ENCODE results near the gene TMF1.

TMF1 gene

DNA sequence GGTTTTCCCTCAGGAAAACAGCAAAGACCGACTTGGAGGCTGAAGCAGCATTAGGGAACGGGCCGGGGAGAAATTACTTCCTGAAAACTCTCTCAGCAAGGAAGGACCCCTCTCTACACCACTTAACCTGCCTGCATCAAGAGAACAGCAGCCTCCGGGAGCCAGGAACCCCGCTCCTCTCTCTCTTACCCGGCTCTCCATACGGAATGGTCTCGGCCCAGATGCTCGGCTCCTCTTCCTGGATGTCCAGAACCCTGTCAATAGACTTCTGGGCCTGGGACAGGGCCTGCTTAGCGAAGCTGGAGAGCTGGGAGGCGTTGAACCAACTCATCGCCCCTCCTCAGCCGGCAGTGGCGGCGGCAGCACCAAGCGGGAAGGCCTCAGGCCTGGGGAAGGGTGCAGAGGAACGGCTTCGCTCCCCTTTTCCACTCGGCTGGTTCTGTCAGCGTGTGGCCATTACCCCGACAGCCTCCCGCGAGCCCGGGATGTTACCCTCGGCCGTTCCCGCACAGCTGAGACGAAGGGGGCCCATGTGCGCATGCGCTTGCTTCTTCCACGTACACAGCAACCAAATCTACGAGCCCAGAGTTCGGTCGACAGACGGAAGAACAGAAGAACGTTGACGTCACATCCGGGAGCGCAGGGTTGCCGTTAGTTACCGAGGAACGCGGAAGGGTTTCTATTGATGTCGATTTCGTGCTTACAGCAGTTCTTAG, at the start of gene TMF1:
Gene TMF1, minus strand, starts transcription at position 578 of the 716 bp plus-strand sequence. Its CDS starts 247 bp downstream, at position 331.
- DNase-seq: peak; percentile 94

DNA sequence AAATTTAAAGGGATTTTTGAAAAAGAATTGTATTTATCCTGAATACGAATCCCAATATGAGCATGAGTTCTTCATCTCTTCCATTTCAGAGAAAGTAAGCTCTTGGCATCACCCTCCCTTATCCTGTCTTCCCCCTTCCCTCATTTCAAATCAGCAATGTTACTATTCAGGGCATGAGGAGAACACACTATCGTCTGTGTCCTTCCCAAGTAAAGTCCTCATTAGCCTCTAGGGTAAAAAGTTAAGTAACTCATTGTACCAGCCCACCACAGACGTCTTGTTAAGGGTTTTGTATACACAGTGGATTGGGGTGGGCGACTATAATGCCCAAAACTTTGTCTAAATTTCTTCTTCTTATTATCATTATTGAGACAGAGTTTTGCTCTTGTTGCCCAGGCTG, 47.4 kb upstream of the TMF1 start:
- no peak for DNase-seq

DNA sequence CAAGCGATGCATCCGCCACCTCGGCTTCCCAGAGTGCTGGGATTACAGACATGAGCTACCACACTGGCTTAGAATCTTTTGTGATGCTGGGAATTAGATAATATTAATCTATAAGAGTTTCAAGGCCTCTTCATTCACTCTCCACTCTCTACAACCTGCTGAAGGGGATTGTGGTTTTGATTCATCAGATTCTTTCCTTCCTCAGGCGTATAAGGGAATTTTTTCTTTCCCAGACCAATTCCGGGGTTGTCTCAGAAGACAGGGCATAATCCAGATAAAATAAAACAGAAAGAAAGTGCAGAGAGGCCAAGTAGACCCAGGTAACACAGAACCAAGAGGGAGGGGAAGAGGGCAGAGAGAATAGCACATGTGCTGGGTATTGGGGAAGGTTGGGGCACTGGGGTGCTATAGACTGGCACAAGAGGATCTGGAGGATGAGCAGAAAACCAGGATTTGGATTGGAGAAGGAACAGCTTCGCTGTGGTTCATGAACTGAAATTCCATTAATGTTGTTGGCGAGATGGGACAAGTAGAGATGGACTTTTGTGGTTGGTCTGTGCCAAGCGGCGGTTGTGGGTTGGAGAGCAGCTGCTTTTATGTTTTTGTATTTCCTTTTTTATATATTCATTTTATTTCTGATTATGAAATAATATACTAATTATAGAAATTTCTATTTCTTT, 45.4 kb upstream of the TMF1 start:
- DNase-seq: no peak

- DNase-seq: no peak
Measured at GRCh38 chr3:69096299-69096698, 44.2 kb upstream of the TMF1 start.

DNA sequence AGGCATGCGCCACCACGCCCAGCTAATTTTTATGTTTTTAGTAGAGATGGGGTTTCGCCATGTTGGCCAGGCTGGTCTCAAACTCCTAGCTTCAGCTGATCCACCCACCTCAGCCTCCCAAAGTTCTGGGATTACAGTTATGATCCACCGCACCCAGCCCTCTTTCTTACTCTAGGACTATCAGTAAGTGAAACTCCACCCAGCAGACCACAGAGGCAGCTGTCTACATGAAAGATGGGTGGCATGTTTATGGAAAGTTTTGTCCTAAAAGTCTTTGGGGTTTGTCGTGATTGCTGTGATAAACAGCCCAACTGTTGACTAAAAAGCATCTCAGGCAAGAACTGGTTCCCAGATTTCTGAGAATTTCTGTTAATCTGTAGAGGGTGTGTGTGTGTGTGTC, 43.5 kb upstream of the TMF1 start:
- DNase-seq: peak; percentile 32

DNA sequence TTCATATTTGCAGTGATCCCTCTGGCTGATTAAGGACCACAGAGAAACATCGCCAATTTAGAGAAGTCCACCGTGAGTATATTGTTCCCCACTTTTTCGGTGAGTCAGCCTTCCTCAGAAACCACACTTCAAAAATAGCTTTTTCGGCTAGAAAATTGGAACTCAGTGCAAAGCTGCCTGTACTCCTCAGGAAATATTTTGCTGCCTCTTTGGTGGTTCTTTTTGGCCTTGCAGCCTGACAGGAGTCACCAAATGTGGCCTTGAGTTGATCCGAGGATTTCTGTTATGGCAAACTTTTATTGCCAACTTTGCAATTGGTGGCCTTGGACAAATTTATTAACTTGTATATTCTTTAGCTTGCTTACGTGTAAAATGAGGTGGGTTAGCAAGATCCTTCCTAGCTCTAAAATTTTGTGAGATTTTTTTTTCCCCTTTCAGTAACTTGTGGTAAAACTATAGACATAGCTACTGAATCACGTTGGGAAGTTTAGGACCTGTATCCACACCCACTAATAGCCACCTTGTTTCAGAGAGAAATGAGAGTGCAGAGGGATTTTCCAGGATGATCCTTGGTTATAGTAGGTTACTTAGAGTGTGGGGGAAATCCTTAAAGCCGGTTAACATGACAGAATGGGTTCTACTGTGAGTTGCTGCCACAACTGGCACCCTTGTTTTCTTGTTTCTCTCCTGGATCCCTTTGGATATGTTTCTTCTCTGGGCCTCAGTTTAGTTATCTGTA, 42.5 kb upstream of the TMF1 start:
- no peak for DNase-seq

DNA sequence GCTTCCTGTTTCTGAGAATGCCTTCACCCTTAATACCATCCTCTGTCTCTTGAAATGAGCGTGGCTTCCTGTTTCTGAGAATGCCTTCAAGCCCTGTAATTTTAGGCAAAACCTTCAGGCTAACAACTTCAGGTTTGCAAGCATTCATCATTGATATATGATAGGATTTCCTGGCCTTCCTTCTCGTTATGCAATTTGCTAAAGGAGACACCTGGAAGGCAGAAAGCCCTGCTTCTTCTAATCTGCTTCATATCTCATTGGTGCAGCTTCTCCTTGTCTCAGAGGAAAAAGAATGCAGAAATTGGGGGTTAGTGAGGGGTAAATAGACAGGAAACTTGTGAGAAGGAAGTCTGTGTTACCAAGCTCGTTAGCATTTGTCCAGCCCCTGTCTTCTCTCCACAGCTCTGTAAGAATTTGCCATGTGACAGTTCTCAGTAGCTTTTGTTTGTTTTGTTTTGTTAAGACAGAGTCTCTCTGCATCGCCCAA, 39.9 kb upstream of the TMF1 start:
- DNase-seq: no peak

GRCh38 chr3:69091389-69092029, 39.4 kb upstream of the TMF1 start:
- DNase-seq: no peak

- DNase-seq: no peak
Measured at GRCh38 chr3:69090021-69090420, 37.9 kb upstream of the TMF1 start.

DNA sequence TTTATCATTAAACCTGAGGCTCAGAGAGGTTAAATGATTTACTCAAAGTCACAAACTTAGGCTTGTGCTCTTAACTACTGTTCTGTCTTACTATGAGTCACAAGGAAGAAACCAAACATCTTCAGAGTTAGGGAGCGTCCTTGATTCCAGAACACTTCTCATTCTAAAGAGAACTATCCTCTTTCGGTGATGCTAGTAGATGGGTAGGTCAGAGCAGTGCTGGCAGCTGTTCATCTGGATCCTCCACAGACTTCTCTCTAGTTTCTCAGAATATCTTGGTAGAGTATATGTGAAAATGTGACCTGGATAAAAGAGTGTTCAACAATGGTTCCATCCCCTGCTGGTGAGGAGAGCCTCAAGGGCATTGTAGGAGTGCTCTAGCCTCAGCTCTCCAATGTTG, 35.9 kb upstream of the TMF1 start:
- DNase-seq: no peak

DNA sequence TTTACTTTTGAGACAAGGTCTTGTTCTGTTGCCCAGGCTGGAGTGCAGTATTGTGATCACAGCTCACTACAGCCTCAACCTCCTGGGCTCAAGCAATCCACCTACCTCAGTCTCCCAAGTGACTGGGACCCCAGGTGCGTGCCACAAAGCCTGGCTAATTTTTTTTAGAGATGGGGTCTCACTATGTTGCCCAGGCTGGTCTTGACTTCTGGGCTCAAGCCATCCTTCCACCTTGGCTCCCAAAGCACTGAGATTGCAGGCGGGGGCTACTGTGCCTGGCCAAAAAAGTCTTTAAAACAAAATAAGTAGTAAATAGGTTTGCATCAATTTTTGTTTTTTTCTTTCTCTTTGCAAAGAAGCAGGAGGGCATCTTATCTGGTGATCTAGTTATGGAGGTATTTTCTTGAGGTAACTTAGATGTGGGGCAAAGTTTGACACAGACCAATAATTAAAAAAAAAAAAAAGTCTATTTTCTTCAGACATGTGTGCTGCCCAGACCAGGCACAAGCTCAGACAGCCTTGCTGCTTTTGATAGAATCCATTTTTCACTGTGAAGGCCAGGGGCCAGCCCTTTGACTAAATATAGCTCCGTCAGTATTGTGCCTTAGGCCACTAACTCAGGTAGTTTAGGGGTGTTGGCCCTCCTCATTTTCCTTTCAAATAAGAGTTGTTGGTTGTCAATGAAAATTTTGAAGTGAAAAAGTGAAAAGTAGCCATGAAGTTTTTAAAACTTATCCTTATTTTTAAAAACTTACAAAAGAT, 35.1 kb upstream of the TMF1 start:
- DNase-seq: no peak

GRCh38 chr3:69085833-69086722, 33.9 kb upstream of the TMF1 start:
- DNase-seq: peak; percentile 72

GRCh38 chr3:69085168-69085832, 33.2 kb upstream of the TMF1 start:
- DNase-seq: no peak

- peak; percentile 87 for DNase-seq
Measured at GRCh38 chr3:69084326-69085167, 32.4 kb upstream of the TMF1 start, which contains the start of gene ARL6IP5. Gene ARL6IP5 (plus strand): TSS chr3:69084937. CDS start chr3:69085048, 111 bp downstream.

DNA sequence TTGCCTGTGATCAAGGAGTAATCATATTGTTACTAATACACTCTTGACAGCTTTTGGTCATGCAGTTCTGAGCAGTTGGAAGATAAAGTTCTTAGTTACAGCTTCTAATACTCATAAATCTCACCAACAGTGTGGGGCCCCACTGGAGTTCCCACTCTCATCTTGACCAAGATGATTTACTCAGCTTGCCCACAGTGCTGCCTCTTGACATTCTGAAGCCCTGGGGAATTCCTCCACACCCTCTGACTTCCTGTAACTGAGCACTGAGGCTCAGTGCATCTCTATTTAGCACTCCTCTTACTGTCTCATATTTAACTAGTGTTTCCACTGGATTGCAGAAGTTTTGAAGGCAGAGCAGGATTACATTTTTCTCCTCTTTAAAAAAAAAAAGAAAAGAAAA, 30.7 kb upstream of the TMF1 start:
- DNase-seq: peak; percentile 50

DNA sequence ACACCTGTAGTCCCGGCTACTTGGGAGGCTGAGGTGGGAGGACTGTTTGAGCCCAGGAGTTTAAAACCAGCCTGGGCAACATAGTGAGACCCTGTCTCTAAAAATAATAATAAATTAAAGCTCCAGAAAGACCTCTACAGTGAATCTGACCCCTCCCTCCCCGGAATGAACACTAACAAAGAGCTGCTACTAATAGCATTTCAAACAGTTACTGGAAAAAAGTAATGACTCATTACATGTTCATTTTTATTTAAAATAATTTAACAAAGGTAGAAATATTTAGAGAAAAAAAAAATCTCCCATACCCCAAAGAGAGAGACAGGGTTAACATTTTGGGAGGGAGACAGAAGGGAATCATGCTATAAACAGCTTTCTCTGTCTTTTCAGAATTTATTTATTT, 30.2 kb upstream of the TMF1 start:
- DNase-seq: no peak

GRCh38 chr3:69081583-69082262, 29.6 kb upstream of the TMF1 start:
- no peak for DNase-seq

DNA sequence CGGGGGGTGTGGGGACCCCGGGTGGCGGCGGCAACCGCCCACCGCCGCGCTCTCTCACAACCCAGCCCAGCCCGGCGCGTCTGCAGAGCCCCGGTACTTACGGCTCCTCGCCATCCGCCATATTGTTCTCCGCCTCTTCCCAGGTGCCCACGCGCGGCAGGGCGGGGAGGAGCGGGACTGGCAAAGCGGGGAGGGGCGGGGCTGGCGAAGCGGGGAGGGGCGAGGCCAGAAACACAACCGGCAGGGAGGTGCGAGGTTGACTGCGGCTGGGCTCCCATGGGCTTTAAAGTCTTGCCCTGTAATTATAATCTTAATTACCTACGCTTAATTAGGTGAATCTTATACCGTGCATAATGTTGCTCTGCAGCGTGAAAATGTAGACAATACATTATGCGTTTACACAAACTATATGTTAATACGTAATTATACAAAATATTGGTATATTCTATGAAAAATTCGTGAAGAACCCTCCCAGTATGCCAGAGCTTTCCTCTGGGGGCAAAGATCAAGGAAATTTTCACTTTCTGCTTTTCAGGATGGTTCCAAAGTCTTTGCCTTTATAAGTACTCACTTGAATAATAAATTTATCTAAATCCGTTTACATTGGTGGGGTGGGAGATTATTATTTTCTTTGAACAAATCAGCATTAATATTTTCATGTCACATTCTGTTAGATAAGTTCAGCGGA, 28.2 kb upstream of the TMF1 start, which contains the start of gene UBA3:
Gene UBA3, minus strand, starts transcription at position 133 of the 688 bp plus-strand sequence. Its CDS starts 12 bp downstream, at position 121.
- DNase-seq: peak; percentile 88
